Right lobe of liver (tissue), 6 donors: ENCODE results near the gene ZNRF4. TPM values are rescaled to one million over a fixed set of nuclear protein-coding genes. Genes with fewer than 3 reads are reported as not detected.

Source experiments
- ATAC-seq, 4 donors: fragments of 200-7000 bp; cut with Tn5 transposase; one replicate each; pipeline ENCODE4 v1.9.1; 2020; ENCODE audit warnings: mild to moderate bottlenecking in 4 of 4, moderate library complexity in 4 of 4
- DNase-seq, 3 donors: peaks; one replicate each; pipeline ENCODE4 v3.0.0-alpha.2; 2020
- H3K27ac ChIP-seq, 3 donors: fragments of 200-600 bp; one replicate each; pipeline ENCODE4 v1.8.0; 2022
- H3K27me3 ChIP-seq, 2 donors: fragments of 200-600 bp; one replicate each; pipeline ENCODE4 v1.8.0; 2022
- H3K36me3 ChIP-seq, 4 donors: fragments of 200-600 bp; sonication (generic) in 1 of 4; one replicate each; pipeline versions ENCODE4 v1.5.1 to v1.8.0; 2017 to 2022; ENCODE audit warnings: control low read depth in 1 of 4
- H3K4me1 ChIP-seq, 4 donors: fragments of 200-600 bp; sonication (generic) in 1 of 4; one replicate each; pipeline versions ENCODE4 v1.5.1 to v1.8.0; 2017 to 2022; ENCODE audit warnings: control low read depth in 1 of 4
- H3K4me3 ChIP-seq, 3 donors: fragments of 200-600 bp; one replicate each; pipeline ENCODE4 v1.8.0; 2022
- H3K9me3 ChIP-seq, 4 donors: fragments of 200-600 bp; sonication (generic) in 1 of 4; one replicate each; pipeline versions ENCODE4 v1.5.1 to v1.8.0; 2017 to 2022; ENCODE audit warnings: control low read depth in 1 of 4
- POLR2A ChIP-seq: fragments of 450-650 bp; IDR thresholded peaks from one replicate; pipeline ENCODE4 v1.6.1; 2017; ENCODE audit warnings: antibody characterized with exemption, mild to moderate bottlenecking
- WGBS: methylation state at CpG from one replicate; pipeline ENCODE4 v1.1.6; 2018; ENCODE audit warnings: low coverage, low lambda C conversion rate; ENCODE audit not compliant: insufficient coverage; ENCODE audit errors: missing lambda C conversion rate; 5-methylcytosine and 5-hydroxymethylcytosine counted together
- intact Hi-C, 2 donors: fragments of 100-400 bp; cut with DNase I; formaldehyde crosslinking; loops; one replicate each; pipeline versions ENCODE4 v1.11.2 to v1.14.1; 2022
- total RNA-seq, 6 experiments: library from RNA; depleted of rRNA in 2 of 6; stranded (reverse); fragments of >200 nt in 2 of 6; fragmentation: NEBNext Ultra II Directional in 3 of 6; extraction: Animal tissue kit (Norgen Biotek cat#: 25700) in 3 of 6; gene quantifications; one replicate each; pipeline versions ENCODE4 v1.1.0 to v1.2.4, GENCODE V29; 2016 to 2023
- TF ChIP-seq, protein P1 (sequence below), 4 donors: fragments of 200-600 bp in 3 of 4; fragments of 450-650 bp in 1 of 4; IDR thresholded peaks; one replicate each; pipeline versions ENCODE4 v1.5.1 to v1.8.0; 2016 to 2022; ENCODE audit warnings: antibody characterized with exemption in 4 of 4, mild to moderate bottlenecking in 2 of 4
- donor health status: DM: no; HTN: yes; CAD: no.
- donor health status: DM: no; HTN: no; CAD: no.
- donor health status: DM: no; HTN: no; CAD: no.
- donor health status: DM: no; HTN: yes; CAD: no.
- donor health status: DM: no; HTN: yes; CAD: no.

The ZNRF4 gene
- total RNA-seq, 6 experiments from 2014 or later: not detected

DNA sequence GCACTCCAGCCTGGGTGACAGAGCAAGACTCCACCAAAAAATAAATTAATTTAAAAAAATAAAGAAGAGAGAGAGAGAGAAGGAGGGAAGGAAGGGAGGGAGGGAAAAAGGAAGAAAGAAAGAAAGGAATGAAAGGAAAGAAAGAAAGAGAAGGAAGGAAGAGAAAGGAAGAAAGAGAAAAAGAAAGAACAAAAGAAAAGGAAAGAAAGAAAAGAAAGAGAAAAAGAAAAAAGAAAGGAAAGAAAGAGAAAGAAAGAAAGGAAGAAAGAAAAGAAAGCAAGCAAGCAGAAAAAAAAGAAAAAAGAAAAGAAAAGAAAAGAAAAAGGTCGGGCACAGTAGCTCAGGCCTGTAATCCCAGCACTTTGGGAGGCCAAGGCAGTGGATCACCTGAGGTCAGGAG is 14.9 kb upstream of the ZNRF4 start:
- TF ChIP-seq, protein P1, sequence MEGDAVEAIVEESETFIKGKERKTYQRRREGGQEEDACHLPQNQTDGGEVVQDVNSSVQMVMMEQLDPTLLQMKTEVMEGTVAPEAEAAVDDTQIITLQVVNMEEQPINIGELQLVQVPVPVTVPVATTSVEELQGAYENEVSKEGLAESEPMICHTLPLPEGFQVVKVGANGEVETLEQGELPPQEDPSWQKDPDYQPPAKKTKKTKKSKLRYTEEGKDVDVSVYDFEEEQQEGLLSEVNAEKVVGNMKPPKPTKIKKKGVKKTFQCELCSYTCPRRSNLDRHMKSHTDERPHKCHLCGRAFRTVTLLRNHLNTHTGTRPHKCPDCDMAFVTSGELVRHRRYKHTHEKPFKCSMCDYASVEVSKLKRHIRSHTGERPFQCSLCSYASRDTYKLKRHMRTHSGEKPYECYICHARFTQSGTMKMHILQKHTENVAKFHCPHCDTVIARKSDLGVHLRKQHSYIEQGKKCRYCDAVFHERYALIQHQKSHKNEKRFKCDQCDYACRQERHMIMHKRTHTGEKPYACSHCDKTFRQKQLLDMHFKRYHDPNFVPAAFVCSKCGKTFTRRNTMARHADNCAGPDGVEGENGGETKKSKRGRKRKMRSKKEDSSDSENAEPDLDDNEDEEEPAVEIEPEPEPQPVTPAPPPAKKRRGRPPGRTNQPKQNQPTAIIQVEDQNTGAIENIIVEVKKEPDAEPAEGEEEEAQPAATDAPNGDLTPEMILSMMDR (IDR thresholded peaks at IDR 0.05): no peak
- TF ChIP-seq POLR2A: no peak

GRCh38 chr19:5443723-5444122 is 11.5 kb upstream of the ZNRF4 start:
- intact Hi-C loops: no loop called here
- no peak for DNase-seq
- TF ChIP-seq, protein P1 (IDR thresholded peaks at IDR 0.05): no peak
- no peak for TF ChIP-seq POLR2A
- no peak overlapping the region for H3K27ac ChIP-seq
- no peak overlapping the region for H3K4me3 ChIP-seq
- H3K36me3 ChIP-seq: no peaks in the 10 kb centered on the region
- ATAC-seq: no peak
- no peaks in the 10 kb centered on the region for H3K9me3 ChIP-seq
- H3K27me3 ChIP-seq: no peaks in the 10 kb centered on the region
- no peaks in the 10 kb centered on the region for H3K4me1 ChIP-seq
- 61% methylated on average over 3 of the region's 5 CpGs for whole genome bisulfite sequencing

More for the DNA sequence above, 14.9 kb upstream of the ZNRF4 start:
- DNase-seq: no peak
- no peaks in the 10 kb centered on the region for H3K9me3 ChIP-seq
- no peaks in the 10 kb centered on the region for H3K27me3 ChIP-seq
- 36% methylated on average over 1 of the region's 1 CpG for WGBS
- H3K4me3 ChIP-seq: no peak overlapping the region
- no peak for ATAC-seq
- intact Hi-C loops: no loop called here
- no peak overlapping the region for H3K27ac ChIP-seq
- no peaks in the 10 kb centered on the region for H3K4me1 ChIP-seq
- H3K36me3 ChIP-seq: no peaks in the 10 kb centered on the region

DNA sequence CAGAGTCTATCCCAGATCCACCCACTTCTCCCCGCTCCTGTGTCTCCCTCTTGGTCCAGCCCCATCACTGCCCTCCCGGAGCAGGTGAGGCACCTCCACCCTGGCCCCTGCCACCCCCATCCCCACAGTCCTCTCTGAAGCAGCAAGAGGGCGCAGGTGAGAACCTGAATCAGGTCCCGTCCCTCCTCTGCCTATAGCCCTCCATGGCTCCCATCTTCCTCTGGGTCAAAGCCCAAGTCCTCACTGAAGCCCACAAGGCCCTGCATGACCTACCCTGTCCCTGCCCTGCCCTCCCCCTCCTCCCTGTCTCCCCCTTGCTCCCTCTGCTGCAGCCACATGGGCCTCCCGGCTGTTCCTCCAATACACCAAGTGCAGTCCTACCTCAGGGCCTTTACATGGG is 10.8 kb upstream of the ZNRF4 start:
- intact Hi-C loops: no loop called here
- 79% methylated on average over 3 of the region's 5 CpGs for WGBS
- no peaks in the 10 kb centered on the region for H3K27me3 ChIP-seq
- DNase-seq (no peak), ATAC-seq (no peak)
- no peaks in the 10 kb centered on the region for H3K36me3 ChIP-seq
- no peaks in the 10 kb centered on the region for H3K9me3 ChIP-seq
- no peak overlapping the region for H3K4me3 ChIP-seq
- no peak overlapping the region for H3K27ac ChIP-seq
- H3K4me1 ChIP-seq: no peaks in the 10 kb centered on the region
- TF ChIP-seq POLR2A: no peak
- TF ChIP-seq, protein P1 (IDR thresholded peaks at IDR 0.05): no peak

- ATAC-seq (no peak), DNase-seq (no peak)
- H3K4me3 ChIP-seq: no peak overlapping the region
- TF ChIP-seq, protein P1 (IDR thresholded peaks at IDR 0.05): no peak
- TF ChIP-seq POLR2A: no peak
- intact Hi-C loops: no loop called here
- no peaks in the 10 kb centered on the region for H3K9me3 ChIP-seq
- H3K27me3 ChIP-seq: no peaks in the 10 kb centered on the region
- H3K4me1 ChIP-seq: no peaks in the 10 kb centered on the region
- no peak overlapping the region for H3K27ac ChIP-seq
- WGBS: 0% methylated on average over 1 of the region's 2 CpGs
- H3K36me3 ChIP-seq: no peaks in the 10 kb centered on the region
These were observed 10.1 kb upstream of the ZNRF4 start for GRCh38 chr19:5445071-5445470.

DNA sequence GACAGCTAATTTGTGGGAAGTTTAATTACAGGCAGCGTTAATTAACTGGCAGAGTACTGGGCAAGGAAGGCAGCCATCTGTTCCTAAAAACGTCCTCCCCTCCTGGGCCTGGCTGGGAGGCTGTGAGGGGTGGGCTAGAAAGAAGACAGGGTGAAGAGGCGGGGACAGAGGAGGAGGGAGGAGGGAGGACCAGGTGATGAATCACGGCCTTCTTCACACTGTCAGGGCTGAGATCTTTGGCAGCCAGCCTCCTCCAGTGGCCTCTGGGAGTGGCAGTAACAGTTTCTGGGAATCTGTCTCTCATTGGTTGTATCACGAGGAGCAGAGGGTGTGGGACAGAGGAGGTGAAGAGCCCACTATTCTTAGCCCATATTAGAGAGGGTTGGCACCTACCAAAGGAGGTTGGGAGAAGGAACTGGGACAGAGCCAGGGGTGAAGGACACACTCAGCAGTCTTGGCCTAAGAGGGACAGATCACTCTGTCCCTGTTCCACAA is 9.6 kb upstream of the ZNRF4 start:
- H3K9me3 ChIP-seq: no peaks in the 10 kb centered on the region
- no peaks in the 10 kb centered on the region for H3K4me1 ChIP-seq
- DNase-seq (no peak), ATAC-seq (no peak)
- no peak overlapping the region for H3K4me3 ChIP-seq
- H3K27ac ChIP-seq: no peak overlapping the region
- TF ChIP-seq, protein P1 (IDR thresholded peaks at IDR 0.05): no peak
- TF ChIP-seq POLR2A: no peak
- intact Hi-C loops: no loop called here
- no peaks in the 10 kb centered on the region for H3K27me3 ChIP-seq
- H3K36me3 ChIP-seq: no peaks in the 10 kb centered on the region
- 34% methylated on average over 3 of the region's 5 CpGs for WGBS
